GM19467 (cell line): ENCODE data around the gene ATF1.
"Not testable (repeated sequence)": the region's sequence is repeated elsewhere in the genome, so short reads cannot be mapped to it uniquely, and the experiment has no call there.

Experiments
- ATAC-seq: cut with Tn5 transposase; IDR thresholded peaks from one replicate; pipeline ENCODE4 v1.9.1; 2021; ENCODE audit warnings: mild to moderate bottlenecking, moderate library complexity; ENCODE audit not compliant: unreplicated experiment

The ATF1 gene

GRCh38 chr12:50751948-50752721 lies 11.8 kb upstream of the ATF1 start:
- ATAC-seq, result no peak

- no peak for ATAC-seq
Measured at GRCh38 chr12:50753232-50753769, 10.6 kb upstream of the ATF1 start.

- peak; percentile 43 for ATAC-seq
Measured at GRCh38 chr12:50764286-50765094, 589 bp downstream of the ATF1 start.

GRCh38 chr12:50765095-50765911 lies 1.4 kb downstream of the ATF1 start:
- no peak for ATAC-seq

- ATAC-seq, result no peak
Measured at GRCh38 chr12:50768391-50768790, 4.5 kb downstream of the ATF1 start.

GRCh38 chr12:50768813-50769212 lies 4.9 kb downstream of the ATF1 start:
- not testable (repeated sequence) for ATAC-seq

- no peak for ATAC-seq
Measured at GRCh38 chr12:50771409-50771808, 7.5 kb downstream of the ATF1 start.

GRCh38 chr12:50772470-50772869 lies 8.6 kb downstream of the ATF1 start:
- ATAC-seq, result no peak

GRCh38 chr12:50772877-50773276 lies 9.0 kb downstream of the ATF1 start:
- ATAC-seq, result no peak

GRCh38 chr12:50775251-50775650 lies 11.3 kb downstream of the ATF1 start:
- ATAC-seq, result no peak

- ATAC-seq, result no peak
Measured at GRCh38 chr12:50776749-50777728, 13.1 kb downstream of the ATF1 start.

GRCh38 chr12:50778663-50779590 lies 15.0 kb downstream of the ATF1 start:
- no peak for ATAC-seq

GRCh38 chr12:50780013-50780412 lies 16.1 kb downstream of the ATF1 start:
- ATAC-seq, result no peak

- ATAC-seq, result no peak
Measured at GRCh38 chr12:50784501-50784900, 20.6 kb downstream of the ATF1 start.

GRCh38 chr12:50785406-50786001 lies 21.6 kb downstream of the ATF1 start:
- ATAC-seq, result no peak

- no peak for ATAC-seq
Measured at GRCh38 chr12:50786498-50787231, 22.8 kb downstream of the ATF1 start.

GRCh38 chr12:50787618-50788017 lies 23.7 kb downstream of the ATF1 start:
- no peak for ATAC-seq

GRCh38 chr12:50788561-50788960 lies 24.7 kb downstream of the ATF1 start:
- no peak for ATAC-seq
